Endometrial microvascular endothelial cells (primary cell): ENCODE measurements around the gene TAF15. TPM values are rescaled to one million over a fixed set of nuclear protein-coding genes. Genes with fewer than 3 reads are reported as not detected.

Experiments
- in situ Hi-C: cut with HindIII; loops from 2 replicates; pipeline ENCODE4 v1.10.0; 2017; ENCODE audit warnings: low sequenced_read_pairs, low pct_unique_long_range_greater_than_20kb; ENCODE audit errors: inconsistent ontology term
- total RNA-seq: library from RNA; depleted of rRNA; stranded (reverse); fragments of >200 nt; gene quantifications from one replicate; pipeline ENCODE4 v1.2.3, GENCODE V29; 2015; ENCODE audit errors: inconsistent ontology term

Gene TAF15
- total RNA-seq, result 30.8 TPM

GRCh38 chr17:35808962-35809854, at the start of gene TAF15:
Gene TAF15 (plus strand): TSS chr17:35809484. CDS start chr17:35809570, 86 bp downstream.
- in situ Hi-C loops, result no loop called here

- in situ Hi-C loops, result no loop called here
Observed at GRCh38 chr17:35760587-35760986, 48.7 kb upstream of the TAF15 start, which contains the start of gene C17orf50. Gene C17orf50 (plus strand): TSS chr17:35760887. CDS start chr17:35760942, 55 bp downstream.

- in situ Hi-C loops, result no loop called here
Observed at GRCh38 chr17:35761601-35762000, 47.7 kb upstream of the TAF15 start.

GRCh38 chr17:35763767-35764122, 45.5 kb upstream of the TAF15 start:
- in situ Hi-C loops, result no loop called here

GRCh38 chr17:35764123-35764991, 44.9 kb upstream of the TAF15 start:
- in situ Hi-C loops, result no loop called here

- in situ Hi-C loops, result no loop called here
Observed at GRCh38 chr17:35765086-35765710, 44.1 kb upstream of the TAF15 start.

- in situ Hi-C loops, result no loop called here
Observed at GRCh38 chr17:35765756-35766488, 43.4 kb upstream of the TAF15 start.

- in situ Hi-C loops, result no loop called here
Observed at GRCh38 chr17:35766489-35766877, 42.8 kb upstream of the TAF15 start.

- in situ Hi-C loops, result no loop called here
Observed at GRCh38 chr17:35766903-35767510, 42.3 kb upstream of the TAF15 start.

- in situ Hi-C loops, result no loop called here
Observed at GRCh38 chr17:35768797-35769196, 40.5 kb upstream of the TAF15 start.

- in situ Hi-C loops, result no loop called here
Observed at GRCh38 chr17:35769895-35770486, 39.3 kb upstream of the TAF15 start.

GRCh38 chr17:35773129-35773528, 36.2 kb upstream of the TAF15 start:
- in situ Hi-C loops, result no loop called here

GRCh38 chr17:35773679-35774425, 35.4 kb upstream of the TAF15 start:
- in situ Hi-C loops, result no loop called here

GRCh38 chr17:35774499-35774898, 34.8 kb upstream of the TAF15 start:
- in situ Hi-C loops, result no loop called here

- in situ Hi-C loops, result no loop called here
Observed at GRCh38 chr17:35775039-35775438, 34.2 kb upstream of the TAF15 start.

- in situ Hi-C loops, result no loop called here
Observed at GRCh38 chr17:35775583-35775982, 33.7 kb upstream of the TAF15 start.

GRCh38 chr17:35778641-35779196, 30.6 kb upstream of the TAF15 start:
- in situ Hi-C loops, result no loop called here
